H9 (cell line): ENCODE results near the gene C11orf24. TPM values are rescaled to one million over a fixed set of nuclear protein-coding genes. Genes with fewer than 3 reads are reported as not detected.

ENCODE experiments used
- DNase-seq: peaks from one replicate; pipeline ENCODE4 v3.0.0-alpha.2; 2017
- H2AFZ ChIP-seq: one replicate; pipeline ENCODE4 v1.6.1; 2013; ENCODE audit warnings: mild to moderate bottlenecking, low read length, control low read depth, moderate library complexity
- H2AK5ac ChIP-seq: 2 replicates; pipeline ENCODE4 v1.6.1; 2013; ENCODE audit warnings: low read length, control low read depth, mixed read lengths; ENCODE audit not compliant: insufficient read length
- H2BK120ac ChIP-seq: one replicate; pipeline ENCODE4 v1.6.1; 2013; ENCODE audit warnings: low read depth, mild to moderate bottlenecking, low read length, control low read depth, inconsistent platforms; ENCODE audit not compliant: poor library complexity, severe bottlenecking
- H2BK12ac ChIP-seq: 2 replicates; pipeline ENCODE4 v1.6.1; 2013; ENCODE audit warnings: low read length, control low read depth, mixed read lengths, low read depth; ENCODE audit not compliant: insufficient read length
- H2BK15ac ChIP-seq: 2 replicates; pipeline ENCODE4 v1.6.1; 2013; ENCODE audit warnings: low read depth, low read length, control low read depth
- H2BK20ac ChIP-seq: one replicate; pipeline ENCODE4 v1.6.1; 2013; ENCODE audit warnings: low read depth, mild to moderate bottlenecking, low read length, control low read depth, inconsistent platforms; ENCODE audit not compliant: poor library complexity, severe bottlenecking
- H2BK5ac ChIP-seq: 2 replicates; pipeline ENCODE4 v1.6.1; 2013; ENCODE audit warnings: low read length, control low read depth, mixed read lengths; ENCODE audit not compliant: insufficient read length
- H3K14ac ChIP-seq: 2 replicates; pipeline ENCODE4 v1.6.1; 2013; ENCODE audit warnings: low read length, control low read depth; ENCODE audit not compliant: insufficient read depth
- H3K18ac ChIP-seq: 2 replicates; pipeline ENCODE4 v1.6.1; 2013; ENCODE audit warnings: low read depth, mild to moderate bottlenecking, mixed read lengths, low read length, control low read depth; ENCODE audit not compliant: insufficient read length
- H3K23ac ChIP-seq: 2 replicates; pipeline ENCODE4 v1.6.1; 2013; ENCODE audit warnings: low read length, control low read depth, mixed read lengths, low read depth; ENCODE audit not compliant: insufficient read length
- H3K23me2 ChIP-seq: 2 replicates; pipeline ENCODE4 v1.6.1; 2013; ENCODE audit warnings: low read depth, mild to moderate bottlenecking, mixed read lengths, low read length, control low read depth; ENCODE audit not compliant: insufficient read length, poor library complexity, severe bottlenecking
- H3K27ac ChIP-seq: 2 replicates; pipeline ENCODE4 v1.5.1; 2013; ENCODE audit warnings: low read length, control low read depth, mixed read lengths, low read depth; ENCODE audit not compliant: insufficient read length
- H3K27me3 ChIP-seq: 2 replicates; pipeline ENCODE4 v1.6.1; 2013; ENCODE audit warnings: low read length, control low read depth, inconsistent platforms; ENCODE audit not compliant: insufficient read depth
- H3K4ac ChIP-seq: 2 replicates; pipeline ENCODE4 v1.6.1; 2013; ENCODE audit warnings: low read depth, mild to moderate bottlenecking, control low read depth, inconsistent platforms, low read length, moderate library complexity
- H3K4me1 ChIP-seq: 2 replicates; pipeline ENCODE4 v1.6.1; 2013; ENCODE audit warnings: low read length, control low read depth, inconsistent platforms; ENCODE audit not compliant: insufficient read depth
- H3K4me2 ChIP-seq: 2 replicates; pipeline ENCODE4 v1.6.1; 2013; ENCODE audit warnings: low read length, control low read depth, mixed read lengths; ENCODE audit not compliant: insufficient read length, insufficient read depth
- H3K56ac ChIP-seq: 2 replicates; pipeline ENCODE4 v1.6.1; 2013; ENCODE audit warnings: low read depth, mild to moderate bottlenecking, mixed read lengths, low read length, control low read depth; ENCODE audit not compliant: insufficient read length
- H3K79me1 ChIP-seq: 2 replicates; pipeline ENCODE4 v1.6.1; 2013; ENCODE audit warnings: low read depth, mild to moderate bottlenecking, moderate library complexity, low read length, control low read depth, inconsistent platforms; ENCODE audit not compliant: insufficient read depth, poor library complexity, severe bottlenecking
- H3K79me2 ChIP-seq: 2 replicates; pipeline ENCODE4 v1.6.1; 2013; ENCODE audit warnings: low read length, control low read depth, inconsistent platforms; ENCODE audit not compliant: insufficient read depth
- H3K9ac ChIP-seq: 2 replicates; pipeline ENCODE4 v1.6.1; 2013; ENCODE audit warnings: low read length, control low read depth, mixed read lengths; ENCODE audit not compliant: insufficient read length; ENCODE audit errors: extremely low read depth
- H3K9me3 ChIP-seq: one replicate; pipeline ENCODE4 v1.6.1; 2013; ENCODE audit warnings: low read depth, low read length, inconsistent platforms; ENCODE audit not compliant: control insufficient read depth
- H3T11ph ChIP-seq: one replicate; pipeline ENCODE4 v1.6.1; 2013; ENCODE audit warnings: mild to moderate bottlenecking, low read length, control low read depth, inconsistent platforms
- H4K20me1 ChIP-seq: one replicate; pipeline ENCODE4 v1.6.1; 2013; ENCODE audit not compliant: control insufficient read depth, insufficient read length, insufficient read depth
- H4K5ac ChIP-seq: 2 replicates; pipeline ENCODE4 v1.6.1; 2013; ENCODE audit warnings: low read depth, mild to moderate bottlenecking, mixed read lengths, low read length, control low read depth; ENCODE audit not compliant: insufficient read length
- H4K8ac ChIP-seq: replicated peaks from 2 replicates; pipeline ENCODE4 v1.6.1; 2013; ENCODE audit warnings: low read length, control low read depth, mixed read lengths, low read depth; ENCODE audit not compliant: insufficient read length
- H4K91ac ChIP-seq: 2 replicates; pipeline ENCODE4 v1.6.1; 2013; ENCODE audit warnings: low read depth, mild to moderate bottlenecking, moderate library complexity, mixed read lengths, low read length, control low read depth; ENCODE audit not compliant: insufficient read length
- H3K27ac Mint-ChIP-seq, 3 experiments: 2 replicates in 2 of 3; 3 replicates in 1 of 3; pipeline ENCODE4 v1.8.0; 2020 to 2021; ENCODE audit warnings: mixed read lengths in 3 of 3, mild to moderate bottlenecking in 1 of 3, moderate library complexity in 1 of 3
- H3K27me3 Mint-ChIP-seq: 2 replicates; pipeline ENCODE4 v1.8.0; 2021; ENCODE audit warnings: low read depth, mild to moderate bottlenecking, moderate library complexity, mixed read lengths
- H3K36me3 Mint-ChIP-seq, 3 experiments: 2 replicates in 2 of 3; 3 replicates in 1 of 3; pipeline ENCODE4 v1.8.0; 2020 to 2021; ENCODE audit warnings: low read depth in 3 of 3, mixed read lengths in 3 of 3; ENCODE audit not compliant: insufficient read depth in 1 of 3
- H3K4me1 Mint-ChIP-seq, 2 experiments: 2 replicates each; pipeline ENCODE4 v1.8.0; 2020; ENCODE audit warnings: mixed read lengths in 2 of 2
- H3K4me3 Mint-ChIP-seq, 2 experiments: 2 replicates in 1 of 2; 3 replicates in 1 of 2; pipeline ENCODE4 v1.8.0; 2020 to 2021; ENCODE audit warnings: mild to moderate bottlenecking in 2 of 2, mixed read lengths in 2 of 2, moderate library complexity in 1 of 2
- H3K9me3 Mint-ChIP-seq, 2 experiments: 2 replicates in 1 of 2; 3 replicates in 1 of 2; pipeline ENCODE4 v1.8.0; 2020; ENCODE audit warnings: mild to moderate bottlenecking in 2 of 2, mixed read lengths in 2 of 2, moderate library complexity in 1 of 2
- WGBS: extraction: QIAGEN DNeasy Blood & Tissue Kit; methylation state at CpG from one replicate; pipeline ENCODE4 v1.1.7; 2013; ENCODE audit warnings: missing lambda C conversion rate, low lambda C conversion rate, mixed read lengths; ENCODE audit not compliant: insufficient read length; ENCODE audit errors: extremely low coverage; 5-methylcytosine and 5-hydroxymethylcytosine counted together
- total RNA-seq: library from RNA; stranded (reverse); gene quantifications from 2 replicates; pipeline ENCODE4 v1.2.1, GENCODE V29; 2021
- TF ChIP-seq, protein P1 (sequence below): fragments of 200-600 bp; sonication (generic); conservative IDR thresholded peaks from 3 replicates; pipeline ENCODE4 v1.8.0; 2021; ENCODE audit warnings: antibody characterized with exemption, mild to moderate bottlenecking

Gene C11orf24
- total RNA-seq, 1 experiment from 2014 or later: 46.8 TPM

DNA sequence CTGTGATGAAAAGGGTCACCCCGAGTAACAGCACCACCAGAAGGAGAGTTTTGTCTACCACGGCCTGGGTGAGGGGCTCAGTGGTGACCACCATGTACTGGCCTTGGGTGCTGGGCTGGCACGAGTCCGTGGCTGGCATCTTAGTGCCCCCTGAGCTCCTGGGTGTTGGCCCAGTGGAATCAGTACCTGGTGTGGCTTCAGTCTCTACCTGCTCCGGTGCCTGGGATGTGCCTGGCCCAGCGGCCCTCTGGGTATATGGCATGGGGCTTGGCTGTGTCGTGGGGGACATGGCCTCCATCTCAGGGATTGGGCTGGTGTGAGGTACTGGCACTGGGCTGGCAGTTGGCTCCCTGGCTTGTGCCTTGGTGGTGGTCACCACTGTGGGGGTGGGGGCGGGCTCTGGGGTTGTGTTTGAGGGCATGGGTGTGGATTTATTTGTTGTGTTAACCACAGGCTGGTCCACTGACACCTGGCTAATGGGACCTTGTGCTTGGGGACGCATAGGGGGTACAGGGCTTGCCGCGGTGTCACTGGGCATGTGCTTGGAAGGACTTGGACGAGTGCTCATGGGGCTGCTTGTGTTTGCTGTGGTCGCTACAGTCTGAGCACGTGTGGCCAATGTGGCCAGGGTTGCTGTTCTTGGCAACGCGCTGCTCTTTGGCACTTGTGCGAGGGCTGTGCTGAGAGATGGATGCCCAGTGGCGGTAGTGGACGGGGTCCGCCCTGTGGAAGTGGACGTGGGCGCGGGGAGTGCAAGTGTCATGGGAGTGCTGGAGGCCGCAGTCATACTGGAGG lies 9.8 kb downstream of the C11orf24 start:
- Histone ChIP-seq H3K4ac (no peak overlapping the region), H2BK20ac (no peak overlapping the region), H3K79me1 (no peaks in the 10 kb centered on the region), H4K5ac (no peak overlapping the region), H2AK5ac (no peak overlapping the region), H3K27ac (no peak overlapping the region), H3K4me1 (no peaks in the 10 kb centered on the region), H2BK120ac (no peak overlapping the region), H3T11ph (no peak overlapping the region), H2AFZ (no peak overlapping the region), H4K20me1 (no peaks in the 10 kb centered on the region), H3K14ac (no peak overlapping the region), H2BK5ac (no peak overlapping the region), H3K27me3 (no peaks in the 10 kb centered on the region), H3K23me2 (no peaks in the 10 kb centered on the region), H3K18ac (no peak overlapping the region), H3K9me3 (no peaks in the 10 kb centered on the region), H3K56ac (no peak overlapping the region), H2BK12ac (no peak overlapping the region), H3K9ac (no peak overlapping the region), H4K91ac (no peak overlapping the region), H3K4me2 (no peak overlapping the region), H3K23ac (no peak overlapping the region), H2BK15ac (no peak overlapping the region), H4K8ac (no peak overlapping the region), H3K79me2 (no peaks in the 10 kb centered on the region)
- peaks cover 12% of the 10 kb centered on the region for H3K27me3 Mint-ChIP-seq
- TF ChIP-seq, protein P1, sequence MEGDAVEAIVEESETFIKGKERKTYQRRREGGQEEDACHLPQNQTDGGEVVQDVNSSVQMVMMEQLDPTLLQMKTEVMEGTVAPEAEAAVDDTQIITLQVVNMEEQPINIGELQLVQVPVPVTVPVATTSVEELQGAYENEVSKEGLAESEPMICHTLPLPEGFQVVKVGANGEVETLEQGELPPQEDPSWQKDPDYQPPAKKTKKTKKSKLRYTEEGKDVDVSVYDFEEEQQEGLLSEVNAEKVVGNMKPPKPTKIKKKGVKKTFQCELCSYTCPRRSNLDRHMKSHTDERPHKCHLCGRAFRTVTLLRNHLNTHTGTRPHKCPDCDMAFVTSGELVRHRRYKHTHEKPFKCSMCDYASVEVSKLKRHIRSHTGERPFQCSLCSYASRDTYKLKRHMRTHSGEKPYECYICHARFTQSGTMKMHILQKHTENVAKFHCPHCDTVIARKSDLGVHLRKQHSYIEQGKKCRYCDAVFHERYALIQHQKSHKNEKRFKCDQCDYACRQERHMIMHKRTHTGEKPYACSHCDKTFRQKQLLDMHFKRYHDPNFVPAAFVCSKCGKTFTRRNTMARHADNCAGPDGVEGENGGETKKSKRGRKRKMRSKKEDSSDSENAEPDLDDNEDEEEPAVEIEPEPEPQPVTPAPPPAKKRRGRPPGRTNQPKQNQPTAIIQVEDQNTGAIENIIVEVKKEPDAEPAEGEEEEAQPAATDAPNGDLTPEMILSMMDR: no peak
- no CpG with 5 or more reads among the region's 24 CpGs for WGBS
- H3K4me1 Mint-ChIP-seq: peaks cover 0 to 3% of the 10 kb centered on the region in 2 experiments; a peak in 1 of 4 replicates
- peak; percentile 15 for DNase-seq
- no peak overlapping the region; a peak in 1 of 5 replicates for H3K4me3 Mint-ChIP-seq
- no peak overlapping the region; a peak in 1 of 7 replicates for H3K27ac Mint-ChIP-seq
- peaks cover 36 to 63% (median 52%) of the 10 kb centered on the region in 3 experiments for H3K36me3 Mint-ChIP-seq
- no peaks in the 10 kb centered on the region; a peak in 1 of 5 replicates for H3K9me3 Mint-ChIP-seq
